Cardiac muscle cell (in vitro differentiated cells and primary cell): Measurements from ENCODE around the gene LPCAT1. TPM values are rescaled to one million over a fixed set of nuclear protein-coding genes. Genes with fewer than 3 reads are reported as not detected.

ENCODE experiments used
- DNase-seq, 2 donors: peaks; one replicate each; pipeline versions ENCODE4 v3.0.0 to v3.0.0-alpha.2; 2010 to 2017; ENCODE audit warnings: low read depth in 1 of 2, low spot score in 1 of 2
- H3K27ac ChIP-seq: fragments of 200-600 bp; sonication (generic); 2 replicates; pipeline ENCODE4 v1.5.1; 2016
- H3K27me3 ChIP-seq: fragments of 200-600 bp; sonication (generic); 2 replicates; pipeline ENCODE4 v1.6.0; 2016; ENCODE audit warnings: control low read depth
- H3K36me3 ChIP-seq: fragments of 200-600 bp; sonication (generic); 2 replicates; pipeline ENCODE4 v1.5.1; 2016; ENCODE audit warnings: control low read depth
- H3K4me1 ChIP-seq: fragments of 200-600 bp; sonication (generic); 2 replicates; pipeline ENCODE4 v1.8.1; 2017; ENCODE audit warnings: low read depth, mild to moderate bottlenecking, mixed run types
- H3K4me3 ChIP-seq: fragments of 200-600 bp; sonication (generic); 2 replicates; pipeline ENCODE4 v1.5.1; 2016; ENCODE audit warnings: mild to moderate bottlenecking
- H3K9me3 ChIP-seq: fragments of 200-600 bp; sonication (generic); 2 replicates; pipeline ENCODE4 v1.5.1; 2017; ENCODE audit warnings: low read depth, mild to moderate bottlenecking, control low read depth
- CTCF ChIP-seq: IDR thresholded peaks from 2 replicates; pipeline ENCODE4 v1.5.1; 2012; ENCODE audit warnings: low read depth, mild to moderate bottlenecking, low read length
- polyA plus RNA-seq: library from polyadenylated mRNA; unstranded; fragments of >200 nt; fragmentation: Nextera tagmentation; extraction: Ambion mirVana; gene quantifications from 2 replicates; pipeline ENCODE4 v1.2.1, GENCODE V29; 2016
- total RNA-seq: library from RNA; depleted of rRNA; stranded (reverse); fragments of >200 nt; gene quantifications from 2 replicates; pipeline ENCODE4 v1.2.3, GENCODE V29; 2016

LPCAT1 gene
- total and polyA plus RNA-seq, 2 experiments from 2014 or later = 48.5 to 57.3 TPM

GRCh38 chr5:1436681-1437080 is 87.1 kb downstream of the LPCAT1 start:
- no peaks in the 10 kb centered on the region for H3K4me1 ChIP-seq
- no peak for TF ChIP-seq CTCF
- H3K36me3 ChIP-seq = no peaks in the 10 kb centered on the region
- H3K27ac ChIP-seq = no peak overlapping the region
- no peaks in the 10 kb centered on the region for H3K9me3 ChIP-seq
- H3K27me3 ChIP-seq = peaks cover 28% of the 10 kb centered on the region
- H3K4me3 ChIP-seq = no peak overlapping the region
- no peak for DNase-seq

GRCh38 chr5:1436036-1436435 is 87.7 kb downstream of the LPCAT1 start:
- Histone ChIP-seq H3K4me1 (no peaks in the 10 kb centered on the region), H3K9me3 (no peaks in the 10 kb centered on the region), H3K4me3 (no peak overlapping the region), H3K27me3 (peaks cover 22% of the 10 kb centered on the region), H3K27ac (no peak overlapping the region), H3K36me3 (no peaks in the 10 kb centered on the region)
- no peak for DNase-seq
- no peak for TF ChIP-seq CTCF

GRCh38 chr5:1435369-1435768 is 88.4 kb downstream of the LPCAT1 start:
- TF ChIP-seq CTCF = no peak
- DNase-seq = no peak
- H3K36me3 ChIP-seq = no peaks in the 10 kb centered on the region
- no peak overlapping the region for H3K27ac ChIP-seq
- no peaks in the 10 kb centered on the region for H3K4me1 ChIP-seq
- no peaks in the 10 kb centered on the region for H3K9me3 ChIP-seq
- no peak overlapping the region for H3K4me3 ChIP-seq
- H3K27me3 ChIP-seq = peaks cover 16% of the 10 kb centered on the region

- Histone ChIP-seq H3K27me3 (no peaks in the 10 kb centered on the region), H3K27ac (no peak overlapping the region), H3K4me3 (no peak overlapping the region), H3K4me1 (no peaks in the 10 kb centered on the region), H3K36me3 (no peaks in the 10 kb centered on the region), H3K9me3 (peaks cover 3% of the 10 kb centered on the region)
- DNase-seq = no peak
- no peak for TF ChIP-seq CTCF
These were observed 91.5 kb downstream of the LPCAT1 start for GRCh38 chr5:1432296-1432695.

GRCh38 chr5:1431896-1432295 is 91.9 kb downstream of the LPCAT1 start:
- H3K4me1 ChIP-seq = no peaks in the 10 kb centered on the region
- no peak overlapping the region for H3K27ac ChIP-seq
- H3K27me3 ChIP-seq = no peaks in the 10 kb centered on the region
- DNase-seq = no peak
- TF ChIP-seq CTCF = no peak
- H3K36me3 ChIP-seq = no peaks in the 10 kb centered on the region
- no peak overlapping the region for H3K4me3 ChIP-seq
- peaks cover 3% of the 10 kb centered on the region for H3K9me3 ChIP-seq
